ENCODE results near the gene NOS1AP. TPM values are rescaled to one million over a fixed set of nuclear protein-coding genes. Genes with fewer than 3 reads are reported as not detected.

NOS1AP gene
- polyA plus RNA-seq, 1 of the 3 experiments (the other 2 are of a cell fraction), result 0.03 TPM

DNA sequence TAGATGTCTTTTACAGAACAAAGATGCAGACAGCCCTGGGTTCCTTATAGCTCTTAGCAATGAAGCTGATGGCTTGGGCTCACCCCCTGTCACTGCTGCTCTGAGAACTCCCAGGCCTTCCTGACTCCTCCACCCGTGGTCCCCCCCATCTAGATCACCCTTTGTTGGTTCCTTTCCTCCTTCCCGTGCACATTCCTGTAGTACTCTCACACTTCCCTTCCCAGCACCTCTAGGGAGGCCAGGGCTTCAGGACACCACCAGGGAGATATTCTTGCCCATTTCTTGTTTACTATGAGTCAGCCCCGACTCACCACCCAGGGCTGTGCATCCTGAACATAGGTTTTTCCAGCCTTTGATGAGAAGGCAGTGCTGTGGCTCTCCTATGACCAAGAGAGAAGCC lies 14.4 kb upstream of the NOS1AP start:
- Histone ChIP-seq H3K27me3 (ENCODE audit: insufficient read depth) (no peaks in the 10 kb centered on the region; the same call in 1 of the 2 replicates), H3K9me2 (no peaks in the 10 kb centered on the region), H3K4me2 (peak overlapping the region; percentile 18; the same call in 1 of the 2 replicates), H3K36me3 (replicated peaks in 1 of 2; ENCODE audit: control insufficient read depth in 1 of 2, insufficient read depth in 2 of 2, low read length in 1 of 2) (no peaks in the 10 kb centered on the region), H4K20me1 (ENCODE audit: insufficient read depth) (no peaks in the 10 kb centered on the region), H3K4me1 (ENCODE audit: control insufficient read depth in 1 of 2, insufficient read depth in 2 of 2, low read depth in 1 of 2, low read length in 1 of 2) (peaks cover 0 to 10% of the 10 kb centered on the region in 2 experiments; a peak in 1 of 4 replicates), H3K79me2 (ENCODE audit: insufficient read depth) (no peaks in the 10 kb centered on the region), H2AFZ (ENCODE audit: low read depth) (no peak overlapping the region), H3K9ac (no peak overlapping the region), H3K4me3 (ENCODE audit: low read depth in 2 of 2, low read length in 1 of 2) (no peak overlapping the region), H3F3A (replicated peaks; ENCODE audit: insufficient read depth) (peaks cover 9% of the 10 kb centered on the region), H3K9me3 (no peaks in the 10 kb centered on the region), H3K27ac (ENCODE audit: low read depth in 2 of 2, low read length in 1 of 2) (peak overlapping the region in 1 of 2 experiments; percentile 53; a peak in 2 of 4 replicates)
- TF ChIP-seq GABPA (IDR thresholded peaks at IDR 0.05; ENCODE audit: low read depth), result no peak
- no peak for TF ChIP-seq CHD2 (IDR thresholded peaks at IDR 0.05; ENCODE audit: low read length, partially characterized antibody)
- TF ChIP-seq RXRA (IDR thresholded peaks at IDR 0.05; ENCODE audit: borderline replicate concordance, low read depth), result no peak
- no peak for TF ChIP-seq USF2 (IDR thresholded peaks at IDR 0.05; ENCODE audit: borderline replicate concordance, low read depth, low read length)
- TF ChIP-seq, protein P1, sequence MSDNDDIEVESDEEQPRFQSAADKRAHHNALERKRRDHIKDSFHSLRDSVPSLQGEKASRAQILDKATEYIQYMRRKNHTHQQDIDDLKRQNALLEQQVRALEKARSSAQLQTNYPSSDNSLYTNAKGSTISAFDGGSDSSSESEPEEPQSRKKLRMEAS (IDR thresholded peaks at IDR 0.05; ENCODE audit: low read depth), result no peak
- no peak for TF ChIP-seq TAF1 (IDR thresholded peaks at IDR 0.05; ENCODE audit: borderline replicate concordance, low read depth, low read length)
- TF ChIP-seq NRF1 (IDR thresholded peaks at IDR 0.05; ENCODE audit: low read depth, low read length), result no peak
- no peak for TF ChIP-seq RAD21 (IDR thresholded peaks at IDR 0.05; ENCODE audit: low read length)
- TF ChIP-seq RCOR1 (IDR thresholded peaks at IDR 0.05; ENCODE audit: low read length), result no peak
- peak; percentile 68 for TF ChIP-seq TCF12 (IDR thresholded peaks at IDR 0.05)
- TF ChIP-seq TEAD4 (IDR thresholded peaks at IDR 0.05; ENCODE audit: borderline replicate concordance, insufficient read depth), result 0 out of 2 replicates have a peak, but pooled peaks have one; percentile 11
- TF ChIP-seq, protein P2, sequence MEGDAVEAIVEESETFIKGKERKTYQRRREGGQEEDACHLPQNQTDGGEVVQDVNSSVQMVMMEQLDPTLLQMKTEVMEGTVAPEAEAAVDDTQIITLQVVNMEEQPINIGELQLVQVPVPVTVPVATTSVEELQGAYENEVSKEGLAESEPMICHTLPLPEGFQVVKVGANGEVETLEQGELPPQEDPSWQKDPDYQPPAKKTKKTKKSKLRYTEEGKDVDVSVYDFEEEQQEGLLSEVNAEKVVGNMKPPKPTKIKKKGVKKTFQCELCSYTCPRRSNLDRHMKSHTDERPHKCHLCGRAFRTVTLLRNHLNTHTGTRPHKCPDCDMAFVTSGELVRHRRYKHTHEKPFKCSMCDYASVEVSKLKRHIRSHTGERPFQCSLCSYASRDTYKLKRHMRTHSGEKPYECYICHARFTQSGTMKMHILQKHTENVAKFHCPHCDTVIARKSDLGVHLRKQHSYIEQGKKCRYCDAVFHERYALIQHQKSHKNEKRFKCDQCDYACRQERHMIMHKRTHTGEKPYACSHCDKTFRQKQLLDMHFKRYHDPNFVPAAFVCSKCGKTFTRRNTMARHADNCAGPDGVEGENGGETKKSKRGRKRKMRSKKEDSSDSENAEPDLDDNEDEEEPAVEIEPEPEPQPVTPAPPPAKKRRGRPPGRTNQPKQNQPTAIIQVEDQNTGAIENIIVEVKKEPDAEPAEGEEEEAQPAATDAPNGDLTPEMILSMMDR (IDR thresholded peaks at IDR 0.05), result no peak
- TF ChIP-seq, protein P3, sequence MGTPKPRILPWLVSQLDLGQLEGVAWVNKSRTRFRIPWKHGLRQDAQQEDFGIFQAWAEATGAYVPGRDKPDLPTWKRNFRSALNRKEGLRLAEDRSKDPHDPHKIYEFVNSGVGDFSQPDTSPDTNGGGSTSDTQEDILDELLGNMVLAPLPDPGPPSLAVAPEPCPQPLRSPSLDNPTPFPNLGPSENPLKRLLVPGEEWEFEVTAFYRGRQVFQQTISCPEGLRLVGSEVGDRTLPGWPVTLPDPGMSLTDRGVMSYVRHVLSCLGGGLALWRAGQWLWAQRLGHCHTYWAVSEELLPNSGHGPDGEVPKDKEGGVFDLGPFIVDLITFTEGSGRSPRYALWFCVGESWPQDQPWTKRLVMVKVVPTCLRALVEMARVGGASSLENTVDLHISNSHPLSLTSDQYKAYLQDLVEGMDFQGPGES (IDR thresholded peaks at IDR 0.05; ENCODE audit: low read depth, low read length), result no peak
- TF ChIP-seq FOSL2 (IDR thresholded peaks at IDR 0.05; ENCODE audit: borderline replicate concordance, low read depth), result peak; percentile 93
- TF ChIP-seq MEF2A (IDR thresholded peaks at IDR 0.05; ENCODE audit: borderline replicate concordance, low read depth), result no peak
- peak; percentile 53 for TF ChIP-seq PBX3 (IDR thresholded peaks at IDR 0.05)
- TF ChIP-seq NFIC (IDR thresholded peaks at IDR 0.05; ENCODE audit: borderline replicate concordance), result 0 out of 2 replicates have a peak, but pooled peaks have one; percentile 21
- no peak for TF ChIP-seq ELF1 (IDR thresholded peaks at IDR 0.05)
- peak; percentile 85 for TF ChIP-seq JUND (IDR thresholded peaks at IDR 0.05)
- no peak for TF ChIP-seq RFX5 (IDR thresholded peaks at IDR 0.05; ENCODE audit: low read length)
- no peak for TF ChIP-seq EZH2phosphoT487 (IDR thresholded peaks at IDR 0.05; ENCODE audit: borderline replicate concordance, low read depth)
- TF ChIP-seq, protein P4, sequence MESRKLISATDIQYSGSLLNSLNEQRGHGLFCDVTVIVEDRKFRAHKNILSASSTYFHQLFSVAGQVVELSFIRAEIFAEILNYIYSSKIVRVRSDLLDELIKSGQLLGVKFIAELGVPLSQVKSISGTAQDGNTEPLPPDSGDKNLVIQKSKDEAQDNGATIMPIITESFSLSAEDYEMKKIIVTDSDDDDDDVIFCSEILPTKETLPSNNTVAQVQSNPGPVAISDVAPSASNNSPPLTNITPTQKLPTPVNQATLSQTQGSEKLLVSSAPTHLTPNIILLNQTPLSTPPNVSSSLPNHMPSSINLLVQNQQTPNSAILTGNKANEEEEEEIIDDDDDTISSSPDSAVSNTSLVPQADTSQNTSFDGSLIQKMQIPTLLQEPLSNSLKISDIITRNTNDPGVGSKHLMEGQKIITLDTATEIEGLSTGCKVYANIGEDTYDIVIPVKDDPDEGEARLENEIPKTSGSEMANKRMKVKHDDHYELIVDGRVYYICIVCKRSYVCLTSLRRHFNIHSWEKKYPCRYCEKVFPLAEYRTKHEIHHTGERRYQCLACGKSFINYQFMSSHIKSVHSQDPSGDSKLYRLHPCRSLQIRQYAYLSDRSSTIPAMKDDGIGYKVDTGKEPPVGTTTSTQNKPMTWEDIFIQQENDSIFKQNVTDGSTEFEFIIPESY (IDR thresholded peaks at IDR 0.05; ENCODE audit: borderline replicate concordance, low read depth), result no peak
- TF ChIP-seq EP300 (IDR thresholded peaks at IDR 0.05; ENCODE audit: borderline replicate concordance in 1 of 2, low read depth in 1 of 2, low read length in 1 of 2), result no peak
- ChIA-PET CTCF (interaction anchor here (1.4 to 2.6 kb wide), 8 partner anchors 15 to 337 kb away, joined by 7 to 55 read pairs (median 12); partner anchors contain the start of gene NOS1AP), POLR2A (no interaction called here)
- DNase-seq, result no peak
- WGBS (ENCODE audit: low lambda C conversion rate), result 14% methylated on average over 3 of the region's 3 CpGs

Data from SK-N-SH (cell line).